ENCODE data around the gene MTOR.

DNA sequence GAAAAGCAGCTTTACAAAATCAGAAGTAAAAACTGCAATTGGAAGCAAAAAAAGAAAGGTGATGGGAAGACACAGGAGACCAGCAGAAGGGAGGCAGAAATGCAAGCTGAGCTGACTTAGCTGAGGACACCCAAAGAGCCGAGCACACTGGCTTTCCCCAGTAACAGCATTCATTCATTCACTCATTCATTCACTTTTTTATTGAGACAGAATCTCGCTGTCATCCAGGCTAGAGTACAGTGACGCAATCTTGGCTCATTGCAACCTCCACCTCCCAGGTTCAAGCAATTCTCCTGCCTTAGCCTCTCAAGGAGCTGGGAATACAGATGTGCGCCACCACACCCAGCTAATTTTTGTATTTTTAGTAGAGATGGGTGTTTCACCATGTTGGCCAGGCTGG, 65.0 kb downstream of the MTOR start:
- TF ChIP-seq CTCF (IDR thresholded peaks at IDR 0.05) (no peak), EP300 (IDR thresholded peaks at IDR 0.05) (no peak)

Measured in suprapubic skin (tissue), 3 donors.